Measurements from ENCODE around the gene PRRT1B.
A peak's percentile ranks its signal among the peaks of the same experiment; 100 is the strongest.
"Not testable (repeated sequence)": the region's sequence is repeated elsewhere in the genome, so short reads cannot be mapped to it uniquely, and the experiment has no call there.

Gene PRRT1B

GRCh38 chr9:131523086-131523388, 22.3 kb upstream of the PRRT1B start:
- DNase-seq = no peak

GRCh38 chr9:131523451-131524435, 21.6 kb upstream of the PRRT1B start:
- no peak for DNase-seq

- no peak for DNase-seq
Observed at GRCh38 chr9:131524665-131525315, 20.5 kb upstream of the PRRT1B start.

GRCh38 chr9:131525643-131526565, 19.4 kb upstream of the PRRT1B start:
- no peak for DNase-seq

GRCh38 chr9:131528186-131528585, 17.1 kb upstream of the PRRT1B start:
- no peak for DNase-seq

- DNase-seq = no peak
Observed at GRCh38 chr9:131528886-131529505, 16.3 kb upstream of the PRRT1B start.

GRCh38 chr9:131529597-131530545, 15.5 kb upstream of the PRRT1B start:
- DNase-seq = no peak

GRCh38 chr9:131530546-131530919, 14.8 kb upstream of the PRRT1B start:
- peak; percentile 26 to 29 for DNase-seq

- peak; percentile 77 to 81 for DNase-seq
Observed at GRCh38 chr9:131530920-131531832, 14.1 kb upstream of the PRRT1B start, which contains the start of gene UCK1. TSS of gene UCK1 (minus strand) at chr9:131531263. CDS start at chr9:131531174, 89 bp downstream.

- no peak for DNase-seq
Observed at GRCh38 chr9:131534721-131535237, 10.5 kb upstream of the PRRT1B start.

- DNase-seq = no peak
Observed at GRCh38 chr9:131537946-131538345, 7.4 kb upstream of the PRRT1B start.

- DNase-seq = no peak
Observed at GRCh38 chr9:131539223-131539923, 6.0 kb upstream of the PRRT1B start.

- DNase-seq = no peak
Observed at GRCh38 chr9:131543141-131543540, 2.2 kb upstream of the PRRT1B start.

GRCh38 chr9:131545786-131546335, 538 bp downstream of the PRRT1B start:
- DNase-seq = no peak

- peak in 1 of 2 donors; percentile 28 for DNase-seq
Observed at GRCh38 chr9:131546336-131547084, 1.2 kb downstream of the PRRT1B start.

GRCh38 chr9:131549186-131549585, 3.9 kb downstream of the PRRT1B start:
- DNase-seq = not testable (repeated sequence)

- DNase-seq = not testable (repeated sequence)
Observed at GRCh38 chr9:131550465-131550864, 5.1 kb downstream of the PRRT1B start.

GRCh38 chr9:131552030-131552429, 6.7 kb downstream of the PRRT1B start:
- DNase-seq = no peak

Data from stimulated activated CD4-positive, alpha-beta T cell treated with anti-CD3 and anti-CD28 coated beads, Interleukin-2, amount 100 ng/mL, for 24 hours (primary cell).